ENCODE data around the gene ARHGEF19. TPM values are rescaled to one million over a fixed set of nuclear protein-coding genes. Genes with fewer than 3 reads are reported as not detected.

Gene ARHGEF19
- total and polyA plus RNA-seq, 9 of the 15 experiments (the other 6 are each of a cell fraction or from before 2014, with no cell fraction given): 0.73 to 21.0 (median 5.2) TPM

DNA sequence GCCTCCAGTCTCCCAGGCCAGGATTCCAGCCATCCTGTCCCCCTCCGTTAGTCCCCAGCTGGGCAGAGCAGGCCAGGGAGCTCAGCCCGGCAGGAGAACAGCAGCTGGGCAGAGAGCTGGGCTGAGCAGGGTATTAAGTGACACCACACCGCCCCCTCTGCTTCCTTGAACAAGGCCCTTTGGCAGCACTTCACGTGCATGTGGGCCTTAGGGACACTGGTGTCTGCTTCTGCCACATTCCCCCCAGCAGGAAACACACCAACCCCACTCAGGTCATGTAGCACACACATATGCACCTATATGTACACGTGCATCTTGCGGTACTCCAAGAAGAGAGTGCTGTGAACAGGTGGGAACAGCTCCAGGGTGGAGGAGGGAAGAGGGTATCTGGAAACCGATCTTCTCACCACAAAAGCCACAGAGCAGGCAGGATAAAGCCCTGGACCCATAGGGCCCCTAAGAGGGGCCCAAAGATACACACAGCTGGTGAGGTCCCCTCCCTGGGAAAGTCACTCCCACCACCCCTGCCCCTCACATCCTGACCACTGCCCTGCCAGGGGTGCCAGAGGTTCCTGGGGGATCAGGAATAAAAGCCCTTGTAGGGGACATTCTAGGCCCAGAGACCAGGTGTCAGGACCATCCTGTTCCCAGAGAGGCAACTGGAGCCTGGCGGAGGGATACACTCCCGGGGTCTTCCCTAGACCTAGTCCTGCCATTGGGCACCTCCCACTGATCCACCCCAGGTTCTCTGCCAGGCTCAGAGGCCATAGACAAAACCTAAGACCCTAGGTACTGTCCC lies 61.1 kb downstream of the ARHGEF19 start (continued):
- TF ChIP-seq ZBTB1 (CRISPR knock-in tag; IDR thresholded peaks at IDR 0.05; ENCODE audit: borderline replicate concordance, low read depth): peak; percentile 76; the same call in 1 of the 2 replicates
- TF ChIP-seq ZKSCAN1 (IDR thresholded peaks at IDR 0.05; ENCODE audit: low read depth, low read length): no peak
- peak; percentile 97 for TF ChIP-seq GATA2 (CRISPR knock-in tag; IDR thresholded peaks at IDR 0.05)
- TF ChIP-seq, protein P1, sequence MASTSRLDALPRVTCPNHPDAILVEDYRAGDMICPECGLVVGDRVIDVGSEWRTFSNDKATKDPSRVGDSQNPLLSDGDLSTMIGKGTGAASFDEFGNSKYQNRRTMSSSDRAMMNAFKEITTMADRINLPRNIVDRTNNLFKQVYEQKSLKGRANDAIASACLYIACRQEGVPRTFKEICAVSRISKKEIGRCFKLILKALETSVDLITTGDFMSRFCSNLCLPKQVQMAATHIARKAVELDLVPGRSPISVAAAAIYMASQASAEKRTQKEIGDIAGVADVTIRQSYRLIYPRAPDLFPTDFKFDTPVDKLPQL (IDR thresholded peaks at IDR 0.05; ENCODE audit: extremely low read depth, insufficient read length): no peak
- TF ChIP-seq, protein P2, sequence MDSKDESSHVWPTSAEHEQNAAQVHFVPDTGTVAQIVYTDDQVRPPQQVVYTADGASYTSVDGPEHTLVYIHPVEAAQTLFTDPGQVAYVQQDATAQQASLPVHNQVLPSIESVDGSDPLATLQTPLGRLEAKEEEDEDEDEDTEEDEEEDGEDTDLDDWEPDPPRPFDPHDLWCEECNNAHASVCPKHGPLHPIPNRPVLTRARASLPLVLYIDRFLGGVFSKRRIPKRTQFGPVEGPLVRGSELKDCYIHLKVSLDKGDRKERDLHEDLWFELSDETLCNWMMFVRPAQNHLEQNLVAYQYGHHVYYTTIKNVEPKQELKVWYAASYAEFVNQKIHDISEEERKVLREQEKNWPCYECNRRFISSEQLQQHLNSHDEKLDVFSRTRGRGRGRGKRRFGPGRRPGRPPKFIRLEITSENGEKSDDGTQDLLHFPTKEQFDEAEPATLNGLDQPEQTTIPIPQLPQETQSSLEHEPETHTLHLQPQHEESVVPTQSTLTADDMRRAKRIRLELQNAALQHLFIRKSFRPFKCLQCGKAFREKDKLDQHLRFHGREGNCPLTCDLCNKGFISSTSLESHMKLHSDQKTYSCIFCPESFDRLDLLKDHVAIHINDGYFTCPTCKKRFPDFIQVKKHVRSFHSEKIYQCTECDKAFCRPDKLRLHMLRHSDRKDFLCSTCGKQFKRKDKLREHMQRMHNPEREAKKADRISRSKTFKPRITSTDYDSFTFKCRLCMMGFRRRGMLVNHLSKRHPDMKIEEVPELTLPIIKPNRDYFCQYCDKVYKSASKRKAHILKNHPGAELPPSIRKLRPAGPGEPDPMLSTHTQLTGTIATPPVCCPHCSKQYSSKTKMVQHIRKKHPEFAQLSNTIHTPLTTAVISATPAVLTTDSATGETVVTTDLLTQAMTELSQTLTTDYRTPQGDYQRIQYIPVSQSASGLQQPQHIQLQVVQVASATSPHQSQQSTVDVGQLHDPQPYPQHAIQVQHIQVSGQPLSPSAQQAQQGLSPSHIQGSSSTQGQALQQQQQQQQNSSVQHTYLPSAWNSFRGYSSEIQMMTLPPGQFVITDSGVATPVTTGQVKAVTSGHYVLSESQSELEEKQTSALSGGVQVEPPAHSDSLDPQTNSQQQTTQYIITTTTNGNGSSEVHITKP (IDR thresholded peaks at IDR 0.05; ENCODE audit: partially characterized antibody): no peak
- TF ChIP-seq DIDO1 (tag; IDR thresholded peaks at IDR 0.05; ENCODE audit: low read depth): no peak
- TF ChIP-seq, protein P3, sequence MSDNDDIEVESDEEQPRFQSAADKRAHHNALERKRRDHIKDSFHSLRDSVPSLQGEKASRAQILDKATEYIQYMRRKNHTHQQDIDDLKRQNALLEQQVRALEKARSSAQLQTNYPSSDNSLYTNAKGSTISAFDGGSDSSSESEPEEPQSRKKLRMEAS (CRISPR knock-in tag; IDR thresholded peaks at IDR 0.05): peak; percentile 65
- peak; percentile 76 for TF ChIP-seq LEF1 (IDR thresholded peaks at IDR 0.05)
- TF ChIP-seq SPI1 (IDR thresholded peaks at IDR 0.05; ENCODE audit: borderline replicate concordance, low read depth, low read length): no peak
- TF ChIP-seq, protein P4, sequence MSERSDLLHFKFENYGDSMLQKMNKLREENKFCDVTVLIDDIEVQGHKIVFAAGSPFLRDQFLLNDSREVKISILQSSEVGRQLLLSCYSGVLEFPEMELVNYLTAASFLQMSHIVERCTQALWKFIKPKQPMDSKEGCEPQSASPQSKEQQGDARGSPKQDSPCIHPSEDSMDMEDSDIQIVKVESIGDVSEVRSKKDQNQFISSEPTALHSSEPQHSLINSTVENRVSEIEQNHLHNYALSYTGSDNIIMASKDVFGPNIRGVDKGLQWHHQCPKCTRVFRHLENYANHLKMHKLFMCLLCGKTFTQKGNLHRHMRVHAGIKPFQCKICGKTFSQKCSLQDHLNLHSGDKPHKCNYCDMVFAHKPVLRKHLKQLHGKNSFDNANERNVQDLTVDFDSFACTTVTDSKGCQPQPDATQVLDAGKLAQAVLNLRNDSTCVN (CRISPR knock-in tag; IDR thresholded peaks at IDR 0.05): no peak
- no peak for TF ChIP-seq SLC30A9 (CRISPR knock-in tag; IDR thresholded peaks at IDR 0.05)
- TF ChIP-seq, protein P5, sequence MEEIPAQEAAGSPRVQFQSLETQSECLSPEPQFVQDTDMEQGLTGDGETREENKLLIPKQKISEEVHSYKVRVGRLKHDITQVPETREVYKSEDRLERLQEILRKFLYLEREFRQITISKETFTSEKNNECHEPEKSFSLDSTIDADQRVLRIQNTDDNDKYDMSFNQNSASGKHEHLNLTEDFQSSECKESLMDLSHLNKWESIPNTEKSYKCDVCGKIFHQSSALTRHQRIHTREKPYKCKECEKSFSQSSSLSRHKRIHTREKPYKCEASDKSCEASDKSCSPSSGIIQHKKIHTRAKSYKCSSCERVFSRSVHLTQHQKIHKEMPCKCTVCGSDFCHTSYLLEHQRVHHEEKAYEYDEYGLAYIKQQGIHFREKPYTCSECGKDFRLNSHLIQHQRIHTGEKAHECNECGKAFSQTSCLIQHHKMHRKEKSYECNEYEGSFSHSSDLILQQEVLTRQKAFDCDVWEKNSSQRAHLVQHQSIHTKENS (CRISPR knock-in tag; IDR thresholded peaks at IDR 0.05): no peak

Data from K562 (cell line).